Measurements from ENCODE around the gene ADAM12. TPM values are rescaled to one million over a fixed set of nuclear protein-coding genes. Genes with fewer than 3 reads are reported as not detected.
"Not testable (repeated sequence)": the region's sequence is repeated elsewhere in the genome, so short reads cannot be mapped to it uniquely, and the experiment has no call there.

Gene ADAM12
- total RNA-seq, 1 experiment from 2014 or later, result 33.8 TPM

DNA sequence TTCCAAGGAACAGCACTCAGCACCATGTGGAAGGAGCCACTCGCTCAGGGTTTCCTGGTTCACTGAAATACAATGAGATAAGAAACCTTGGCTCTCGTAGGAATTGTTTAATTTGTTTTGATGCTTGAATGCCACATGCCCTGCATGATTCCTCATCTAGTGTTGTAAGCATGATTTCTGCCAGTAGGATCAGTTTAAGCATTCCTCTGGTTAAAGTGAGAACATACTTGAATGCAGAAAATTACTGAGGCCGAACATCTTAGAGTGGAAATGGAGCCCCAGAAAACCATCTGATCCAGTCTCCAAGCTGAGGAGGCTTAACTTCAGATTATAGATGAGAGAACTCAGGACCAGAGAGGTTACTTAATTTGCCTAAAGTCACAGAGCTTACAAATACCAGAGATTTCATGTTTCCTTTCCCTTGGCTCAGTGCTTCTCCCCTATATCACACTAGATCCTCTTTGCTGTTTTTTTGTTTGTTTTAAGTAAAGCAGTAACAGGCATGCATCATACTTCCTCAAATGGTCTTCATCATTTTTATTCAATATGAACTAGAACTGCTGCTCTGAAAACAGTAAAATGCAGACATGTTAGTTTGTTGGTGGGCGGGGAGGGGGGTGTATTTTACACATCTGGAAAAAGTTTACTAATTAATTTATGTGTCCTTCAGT lies 125.1 kb downstream of the ADAM12 start:
- peak; percentile 43 for DNase-seq (ENCODE audit: low read depth)

DNA sequence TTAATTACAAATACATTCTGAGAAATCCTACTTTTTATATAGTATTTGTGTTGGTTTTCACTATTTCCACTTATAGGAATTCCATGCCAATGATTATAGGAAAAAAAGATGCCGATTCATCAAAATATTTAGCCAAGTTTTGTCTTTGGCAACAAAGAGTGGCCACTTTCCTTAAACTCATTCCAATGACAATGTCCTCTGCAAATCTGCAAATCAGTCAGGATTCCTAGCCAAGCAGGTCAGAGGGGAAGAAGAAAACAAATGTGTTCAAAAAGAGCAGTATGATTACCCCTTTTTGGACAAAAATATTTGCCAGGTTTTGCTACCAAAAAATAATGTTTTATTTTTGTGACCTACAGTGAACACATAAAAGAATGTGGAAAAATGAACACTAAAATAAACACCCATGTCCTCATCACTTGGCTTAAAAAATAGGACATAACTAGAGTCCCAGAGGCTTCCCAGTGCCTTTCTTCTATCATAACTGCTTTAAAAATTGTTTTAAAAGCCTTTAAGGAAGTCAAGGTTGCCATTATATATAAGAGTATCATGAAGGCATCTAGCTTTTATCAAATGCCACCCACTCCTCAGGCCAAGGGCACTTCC lies 125.9 kb downstream of the ADAM12 start:
- DNase-seq (ENCODE audit: low read depth), result no peak

DNA sequence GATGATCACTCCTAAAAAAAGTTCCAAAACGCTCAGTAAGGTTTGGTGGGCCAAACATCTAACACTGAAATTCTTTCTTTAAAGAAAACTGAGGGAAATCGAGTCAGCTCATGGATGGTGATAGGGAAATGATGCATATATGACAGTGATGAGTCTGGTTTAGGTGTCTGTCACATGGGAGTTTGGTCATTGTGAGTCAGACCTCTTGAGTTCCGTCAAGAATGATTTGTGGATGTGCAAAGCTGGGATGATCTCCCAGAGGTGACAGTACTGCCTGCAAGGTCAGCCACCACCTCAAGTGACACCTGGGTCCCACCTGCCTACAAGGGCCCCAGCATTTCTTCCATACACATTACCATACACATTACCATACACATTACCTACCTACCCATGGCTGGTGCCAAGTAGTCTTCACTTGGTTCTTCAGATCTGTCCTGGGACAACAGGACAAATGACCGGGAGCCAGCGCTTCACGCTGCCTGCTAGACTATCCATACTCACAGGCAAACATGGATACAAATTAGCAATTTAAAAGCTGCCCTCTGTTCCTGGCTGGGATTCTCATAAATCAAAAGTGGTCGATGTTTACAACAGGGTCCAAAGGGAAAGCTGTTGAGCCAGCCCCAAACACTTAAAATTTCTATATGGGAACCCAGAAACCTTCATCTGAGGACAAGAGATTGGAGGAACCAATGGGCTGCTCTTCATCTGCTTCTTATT lies 128.4 kb downstream of the ADAM12 start:
- no peak for DNase-seq (ENCODE audit: low read depth)

DNA sequence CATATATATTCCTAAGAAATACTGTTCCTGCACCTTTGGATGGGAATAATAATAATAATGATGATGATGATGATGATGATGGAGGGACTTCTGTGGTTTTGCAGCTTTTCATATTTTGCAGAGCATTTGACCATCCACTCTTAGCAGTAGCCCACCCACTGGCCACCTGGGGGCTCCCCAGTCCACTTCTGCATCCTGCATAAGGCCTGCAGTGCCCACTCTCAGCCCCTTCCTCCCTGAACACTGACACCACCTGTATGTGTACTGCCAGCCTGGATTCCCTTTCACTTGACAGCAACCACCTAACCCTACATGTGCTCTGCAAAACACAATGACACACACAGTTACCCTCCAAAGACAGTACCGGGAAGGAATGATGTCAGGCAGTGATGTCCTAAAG lies 131.4 kb downstream of the ADAM12 start:
- DNase-seq (ENCODE audit: low read depth), result no peak

DNA sequence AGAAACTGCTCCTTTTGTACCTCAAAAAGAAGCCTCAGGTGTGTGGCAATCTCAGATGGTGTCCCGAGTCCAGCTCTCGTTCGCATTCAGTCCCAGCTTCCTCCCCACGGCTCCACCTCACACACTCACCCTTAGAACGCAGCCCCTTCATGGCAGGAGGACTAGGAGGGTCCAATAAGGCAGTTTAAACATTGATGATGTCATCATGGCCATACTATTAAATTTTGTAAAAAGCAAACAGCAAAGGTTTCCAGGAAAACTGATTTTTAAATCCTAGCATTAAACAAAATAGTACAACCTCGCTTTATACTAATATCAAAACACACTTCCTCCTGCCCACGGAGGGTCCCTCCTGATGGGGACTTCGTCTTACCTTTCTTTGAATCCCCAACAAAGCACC lies 133.0 kb downstream of the ADAM12 start:
- DNase-seq (ENCODE audit: low read depth), result no peak

DNA sequence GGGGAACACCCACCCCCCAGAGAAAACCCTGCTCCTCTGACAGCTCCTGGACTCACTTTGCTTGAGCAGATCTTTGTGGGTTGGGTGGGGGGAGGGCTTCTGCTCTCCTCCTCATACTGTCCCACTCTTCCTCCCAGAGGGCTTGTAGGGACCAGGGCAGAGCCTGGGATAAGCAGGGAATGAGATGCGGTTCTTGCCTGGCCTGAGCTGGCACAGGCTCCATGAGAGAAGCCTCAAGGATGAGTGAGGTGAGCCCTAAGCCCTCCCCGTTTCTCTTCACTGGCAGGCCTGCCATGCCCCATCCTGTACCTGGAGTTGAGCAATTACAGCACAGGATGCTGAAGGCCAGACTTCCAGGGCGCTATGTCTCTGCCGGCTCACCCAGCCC lies 134.7 kb downstream of the ADAM12 start:
- no peak for DNase-seq (ENCODE audit: low read depth)

DNA sequence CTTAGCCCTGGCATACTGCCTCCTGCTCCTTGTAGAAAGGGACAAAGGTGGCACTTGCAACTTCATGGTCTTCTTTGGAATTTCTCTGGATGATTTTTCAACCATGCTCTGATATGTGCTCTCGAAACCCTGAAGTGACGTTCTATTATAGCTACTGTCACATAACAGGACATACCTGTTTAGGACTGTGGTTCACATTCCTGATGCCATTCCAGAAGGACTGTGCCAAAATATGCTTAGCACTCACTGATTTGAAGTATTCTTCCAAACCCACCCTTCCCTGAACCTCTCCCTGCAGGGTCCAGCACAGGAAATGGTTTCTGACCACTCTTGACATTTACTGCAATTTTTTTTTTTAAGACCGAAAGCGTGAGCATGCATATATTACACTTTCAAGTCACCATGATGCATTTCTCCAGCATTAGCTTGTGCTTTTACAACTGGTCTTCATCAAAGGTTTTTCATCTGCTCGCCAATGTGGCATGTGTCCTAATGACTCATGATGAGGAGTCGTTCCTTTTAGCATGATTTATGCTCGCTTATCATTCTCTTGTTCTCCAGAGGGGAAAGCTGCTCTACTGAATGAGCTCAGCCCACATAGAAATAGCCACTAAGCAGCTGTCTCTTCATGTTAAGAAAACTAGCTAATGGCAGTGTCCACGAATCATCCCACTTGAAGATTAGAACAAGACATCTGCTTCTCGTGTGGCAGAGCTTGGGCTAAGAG lies 135.2 kb downstream of the ADAM12 start:
- DNase-seq (ENCODE audit: low read depth), result peak; percentile 91

DNA sequence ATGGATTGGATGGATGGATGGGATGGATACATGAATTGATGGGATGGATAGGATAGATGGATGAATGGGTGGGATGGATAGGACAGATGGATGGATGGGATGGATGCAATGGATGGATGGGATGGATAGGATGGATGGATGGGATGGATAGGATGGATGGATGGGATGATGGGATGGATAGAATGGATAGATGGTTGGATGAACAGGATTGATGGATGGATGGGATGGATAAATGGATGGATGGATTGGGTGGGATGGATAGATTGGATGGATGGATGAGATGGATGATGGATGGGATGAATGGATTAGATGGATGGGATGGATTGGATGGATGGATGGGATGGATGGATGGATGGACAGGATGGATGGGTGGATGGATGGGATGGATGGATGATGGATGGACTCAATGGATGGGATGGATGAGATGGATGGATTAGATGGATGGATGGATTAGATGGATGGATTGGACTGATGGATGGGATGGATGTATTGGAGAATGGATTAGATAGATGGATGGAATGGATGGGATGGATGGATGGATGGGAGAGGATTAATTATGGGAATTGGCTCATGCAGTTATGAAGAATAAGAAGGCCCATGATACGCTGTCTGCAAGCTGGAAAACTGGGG lies 136.4 kb downstream of the ADAM12 start:
- no peak for DNase-seq (ENCODE audit: low read depth)

DNA sequence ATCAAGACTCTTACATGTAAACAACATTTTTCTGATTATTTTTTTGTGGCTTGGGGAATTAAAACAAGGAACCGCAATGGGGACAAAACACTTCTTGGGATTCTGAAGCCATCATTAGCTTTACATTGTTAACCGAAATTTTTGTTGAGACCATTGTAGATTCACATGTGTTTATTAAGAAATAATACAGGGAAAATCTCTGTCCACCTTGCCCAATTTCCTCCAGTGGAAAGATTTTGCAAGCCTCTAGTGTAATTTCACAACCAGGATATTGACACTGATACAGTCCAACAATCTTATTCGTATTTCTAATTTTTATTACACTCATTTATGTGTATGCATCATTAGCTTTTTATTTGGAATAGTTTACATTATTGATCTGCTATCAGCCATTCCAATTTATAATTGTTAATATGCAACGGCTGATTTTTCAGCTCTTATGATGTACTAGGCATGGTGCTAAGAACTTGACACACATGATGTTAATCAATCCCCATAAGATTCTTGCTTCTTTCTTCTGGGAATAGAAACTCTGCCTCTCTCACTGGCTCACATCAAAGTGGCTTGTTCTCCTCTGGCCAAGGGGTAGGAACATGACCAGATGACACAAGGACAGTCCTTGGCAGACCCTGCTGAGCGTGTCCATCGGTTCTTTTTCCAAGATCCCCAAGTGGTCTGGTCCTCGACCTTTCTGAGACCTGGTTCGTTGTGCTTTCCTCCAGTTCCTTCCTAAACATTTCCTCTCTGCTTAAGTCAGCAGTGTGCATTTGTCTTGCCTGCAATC lies 137.6 kb downstream of the ADAM12 start:
- no peak for DNase-seq (ENCODE audit: low read depth)

DNA sequence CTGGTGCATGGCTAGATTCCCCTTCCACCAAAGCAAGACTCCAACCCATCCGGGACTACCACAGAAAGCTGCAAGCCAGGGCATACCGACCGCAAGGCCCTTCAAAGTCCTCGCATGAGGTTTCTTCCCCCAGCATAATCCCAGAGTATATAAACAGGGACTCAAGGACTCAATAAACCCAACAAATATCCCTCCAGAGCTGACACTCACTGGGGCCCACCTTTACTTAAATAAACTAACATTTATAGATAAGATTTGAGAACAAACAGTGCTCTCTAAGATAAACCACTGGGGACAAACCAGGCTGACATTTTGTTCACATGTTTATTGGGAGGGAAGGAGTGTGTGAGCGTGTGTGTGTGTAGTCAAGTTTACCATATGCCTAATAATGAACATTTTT lies 138.2 kb downstream of the ADAM12 start:
- DNase-seq (ENCODE audit: low read depth), result peak; percentile 57

DNA sequence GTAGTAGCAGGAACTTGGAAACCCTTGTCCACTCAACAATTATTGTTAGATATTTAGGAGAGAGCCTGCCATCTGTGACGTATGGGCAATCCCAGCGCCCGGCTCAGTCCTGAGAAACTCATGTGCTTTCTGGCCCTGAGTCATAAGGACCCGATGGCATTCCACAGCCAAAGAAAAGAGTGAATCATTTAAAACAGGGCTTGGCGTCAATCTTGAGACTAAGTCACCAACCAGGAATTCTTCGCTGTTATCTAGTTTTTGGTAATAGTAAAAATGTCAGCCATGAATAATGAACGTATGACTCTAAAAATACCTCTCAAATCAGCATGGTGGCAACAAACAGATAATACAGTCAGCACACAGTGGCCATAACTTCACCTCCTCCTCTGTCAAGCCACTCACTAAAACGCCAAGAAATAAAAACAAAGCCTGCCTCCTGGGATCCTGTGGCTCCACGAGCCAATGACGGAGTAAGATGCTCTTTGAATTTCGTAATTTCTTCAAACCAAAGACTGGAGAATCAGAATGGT lies 140.8 kb downstream of the ADAM12 start:
- peak; percentile 95 for DNase-seq (ENCODE audit: low read depth)

DNA sequence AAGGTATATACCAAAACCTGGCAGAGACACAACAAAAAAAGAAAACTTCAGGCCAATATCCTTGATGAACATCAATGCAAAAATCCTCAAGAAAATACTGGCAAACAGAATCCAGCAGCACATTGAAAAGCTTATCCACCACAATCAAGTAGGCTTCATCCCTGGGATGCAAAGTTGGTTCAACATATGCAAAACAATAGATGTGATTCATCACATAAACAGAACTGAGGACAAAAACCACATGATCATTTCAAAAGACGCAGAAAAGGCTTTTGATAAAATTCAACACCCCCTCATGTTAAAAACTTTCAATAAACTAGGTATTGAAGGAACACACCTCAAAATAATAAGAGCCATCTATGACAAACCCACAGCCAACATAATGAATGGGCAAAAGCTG lies 141.9 kb downstream of the ADAM12 start:
- not testable (repeated sequence) for DNase-seq (ENCODE audit: low read depth)

DNA sequence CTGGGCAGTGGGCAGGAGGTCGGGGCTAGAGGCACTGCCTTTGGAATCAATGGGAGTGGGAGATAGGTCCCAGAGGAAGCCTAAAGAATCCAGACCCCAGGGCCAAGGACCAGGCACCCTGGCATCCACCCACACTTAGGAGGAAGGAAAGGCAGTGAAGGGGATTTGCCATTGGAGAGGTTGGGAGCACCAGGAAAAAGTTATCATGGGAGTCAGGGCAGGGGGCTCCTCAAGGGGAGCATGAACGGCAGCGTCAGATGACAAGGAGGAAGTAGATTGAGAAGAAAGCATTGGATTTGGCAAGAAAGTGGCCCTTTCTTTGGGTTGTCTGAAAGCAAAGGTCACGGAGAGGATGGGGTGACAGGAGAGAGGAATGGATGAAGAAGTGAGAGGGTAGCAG lies 142.8 kb downstream of the ADAM12 start:
- no peak for DNase-seq (ENCODE audit: low read depth)

DNA sequence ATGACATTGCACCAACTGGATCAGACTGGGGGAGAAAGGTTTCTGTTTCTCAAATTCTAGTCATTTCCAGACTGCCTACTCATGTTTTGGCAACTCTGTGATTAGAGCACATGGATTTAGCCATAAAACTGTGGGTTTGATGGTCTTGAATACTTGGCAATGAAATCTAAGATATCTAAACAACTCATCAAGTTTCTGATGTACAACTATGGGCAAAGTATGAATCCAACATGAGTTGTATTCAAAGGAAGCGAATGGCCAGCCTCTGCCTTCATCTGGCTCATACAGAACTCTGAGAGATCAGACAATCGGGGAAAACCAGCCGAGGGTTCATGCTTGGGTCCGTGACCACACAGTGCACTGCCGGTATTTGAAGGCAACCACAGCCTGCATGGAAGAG lies 144.3 kb downstream of the ADAM12 start:
- peak; percentile 88 for DNase-seq (ENCODE audit: low read depth)

DNA sequence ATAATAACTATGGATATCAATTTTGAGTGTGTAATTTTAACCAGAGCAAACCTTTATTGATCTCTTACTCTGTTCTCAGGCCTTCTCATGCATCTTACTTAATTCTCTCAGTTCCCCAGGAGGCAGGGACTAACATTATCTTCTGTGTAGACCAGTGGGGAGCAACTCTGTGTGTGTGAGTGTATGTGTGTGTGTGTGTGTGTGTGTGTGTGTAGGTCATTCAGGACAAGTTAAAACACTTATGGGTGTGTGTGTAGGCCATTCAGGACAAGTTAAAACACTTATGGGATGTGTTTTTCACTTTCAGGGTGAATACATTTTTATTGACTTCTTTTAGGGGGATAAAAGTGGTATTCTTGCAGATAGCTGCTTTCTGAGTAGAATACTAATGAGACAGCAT lies 145.0 kb downstream of the ADAM12 start:
- no peak for DNase-seq (ENCODE audit: low read depth)

DNA sequence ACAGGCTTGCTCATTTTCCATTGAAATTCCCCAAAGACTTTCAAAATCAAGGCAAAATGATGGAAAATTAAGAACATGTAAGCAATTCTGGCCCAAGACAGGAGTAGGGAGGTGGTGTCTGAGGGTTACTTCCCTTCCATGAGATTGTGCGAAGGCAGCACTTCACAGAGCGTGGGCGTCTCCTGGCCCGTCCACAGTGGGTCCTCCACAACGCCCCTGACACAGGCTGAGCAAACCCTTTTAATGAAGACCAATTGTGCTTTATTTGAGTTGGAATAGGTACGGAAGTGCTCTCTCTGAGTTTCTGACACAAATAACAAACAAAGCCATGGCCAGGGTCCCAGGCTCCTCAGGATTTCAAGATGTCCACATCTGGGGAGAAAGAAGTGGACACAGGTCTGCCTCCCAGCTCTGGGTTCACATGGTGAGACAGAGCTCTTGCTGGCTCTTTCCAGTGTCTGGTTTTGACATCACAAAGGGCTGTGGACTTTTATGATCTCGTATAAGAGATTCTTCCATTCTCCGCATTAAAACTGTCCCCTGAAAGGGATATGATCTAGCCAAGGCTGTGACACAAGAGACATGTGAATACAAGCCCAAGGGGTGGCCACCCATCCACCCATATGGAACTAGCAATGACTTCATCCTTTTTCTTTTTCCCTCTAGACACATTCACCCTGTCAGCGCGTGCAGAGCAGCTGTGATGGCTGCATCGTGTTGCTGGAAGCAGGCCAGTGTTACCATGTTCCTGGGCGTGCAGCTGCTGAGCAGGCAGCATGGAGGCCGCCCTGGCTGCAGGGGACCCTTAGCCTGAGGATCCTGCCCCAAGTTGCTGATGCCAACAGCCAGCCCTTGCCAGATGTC lies 145.6 kb downstream of the ADAM12 start:
- peak; percentile 79 for DNase-seq (ENCODE audit: low read depth)

DNA sequence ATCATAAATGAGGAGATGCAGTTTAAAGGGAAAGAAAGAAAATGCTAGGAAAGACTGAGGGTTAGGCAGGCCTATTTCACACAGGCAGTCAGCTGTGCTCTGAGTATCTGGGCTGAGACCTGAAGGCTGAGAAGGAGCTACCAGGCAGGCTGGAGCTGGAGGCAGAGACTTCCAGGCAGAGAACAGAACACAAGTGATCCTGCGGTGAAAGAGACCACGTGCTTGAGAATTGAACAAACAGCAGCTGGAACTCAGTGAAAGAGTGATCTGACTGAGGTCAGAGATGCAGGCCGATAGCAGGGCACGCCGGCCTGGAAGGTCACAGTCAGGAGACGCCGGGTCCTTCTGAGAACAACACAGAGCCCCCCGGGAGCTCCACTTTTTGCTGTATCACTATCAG lies 147.8 kb downstream of the ADAM12 start:
- no peak for DNase-seq (ENCODE audit: low read depth)

DNA sequence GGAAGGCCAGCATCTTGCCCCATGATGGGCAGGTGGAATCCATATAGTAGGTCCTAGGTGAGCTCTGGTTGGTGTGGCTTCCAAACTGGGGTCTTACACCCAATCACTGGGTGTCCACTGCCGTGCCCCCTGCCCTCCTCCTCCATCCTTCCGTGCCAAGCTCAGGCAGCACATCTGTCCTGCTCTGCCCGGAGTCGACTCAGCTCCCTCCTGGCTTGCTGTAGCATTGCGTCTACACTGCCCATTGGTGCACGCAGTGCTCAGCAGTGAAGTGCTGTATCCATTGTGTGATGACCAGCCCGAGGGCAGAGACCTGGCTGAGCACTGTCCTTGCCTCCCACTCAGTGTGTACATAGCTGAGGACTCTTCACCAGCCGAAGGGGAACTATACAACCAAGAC lies 148.4 kb downstream of the ADAM12 start:
- no peak for DNase-seq (ENCODE audit: low read depth)

DNA sequence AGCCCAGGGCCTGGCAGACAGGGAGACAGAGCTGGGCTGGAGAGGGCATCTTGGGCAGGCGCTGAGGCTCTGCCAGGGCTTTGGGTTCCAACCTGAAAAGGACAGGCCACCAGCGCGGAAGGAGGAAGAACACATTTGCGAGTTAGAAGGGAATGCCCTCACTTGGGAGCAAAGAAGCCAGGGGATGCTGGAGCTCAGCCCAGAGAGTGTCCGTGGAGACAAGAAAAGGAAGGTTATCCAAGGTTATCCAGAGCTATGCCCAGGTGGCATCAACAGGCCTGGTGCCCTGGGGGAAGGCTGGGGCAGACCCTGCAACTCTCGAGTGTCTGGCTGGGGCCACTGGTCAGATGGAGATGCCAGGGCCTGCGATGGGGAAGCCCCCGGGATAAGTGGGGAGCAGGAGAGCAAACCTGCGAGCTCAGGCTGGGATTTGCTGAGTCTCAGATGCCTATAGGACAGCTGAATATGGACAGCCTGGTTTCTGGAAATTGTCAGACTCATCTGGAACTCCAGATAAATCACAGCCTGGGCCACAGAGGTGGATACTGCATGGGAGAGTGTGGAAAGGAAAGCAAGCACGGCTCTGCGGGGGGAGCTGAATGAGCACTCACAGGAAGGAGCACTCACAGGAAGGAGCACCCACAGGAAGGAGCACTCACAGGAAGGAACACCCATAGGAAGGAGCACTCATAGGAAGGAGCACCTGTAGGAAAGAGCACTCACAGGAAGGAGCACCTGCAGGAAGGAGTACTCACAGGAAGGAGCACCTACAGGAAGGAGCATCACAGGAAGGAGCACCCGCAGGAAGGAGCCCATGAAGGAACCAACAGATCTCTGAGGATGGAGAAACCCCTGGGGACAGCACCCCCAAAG lies 152.1 kb downstream of the ADAM12 start:
- no peak for DNase-seq (ENCODE audit: low read depth)
